NCI-H82 treated with DMSO at 0.1 percent for 48 hours (cell line): Measurements from ENCODE around the gene DIS3L2.
A peak's percentile ranks its signal among the peaks of the same experiment; 100 is the strongest.

Experiments used
- DNase-seq: peaks from one replicate; lab custom pipeline; 2025; ENCODE audit not compliant: unreplicated experiment; lab: John Stamatoyannopoulos, UW

Gene DIS3L2

GRCh38 chr2:232260075-232260474 is 298.6 kb downstream of the DIS3L2 start:
- no peak for DNase-seq

GRCh38 chr2:232261776-232262175 is 300.3 kb downstream of the DIS3L2 start:
- DNase-seq, result no peak

- no peak for DNase-seq
Measured at GRCh38 chr2:232263295-232263694, 301.8 kb downstream of the DIS3L2 start.

GRCh38 chr2:232264081-232264480 is 302.6 kb downstream of the DIS3L2 start:
- no peak for DNase-seq

GRCh38 chr2:232265329-232265728 is 303.8 kb downstream of the DIS3L2 start:
- no peak for DNase-seq

- DNase-seq, result no peak
Measured at GRCh38 chr2:232268636-232269165, 307.2 kb downstream of the DIS3L2 start.

- DNase-seq, result no peak
Measured at GRCh38 chr2:232269867-232270266, 308.4 kb downstream of the DIS3L2 start.

- DNase-seq, result no peak
Measured at GRCh38 chr2:232273903-232274643, 312.6 kb downstream of the DIS3L2 start.

- no peak for DNase-seq
Measured at GRCh38 chr2:232275670-232276069, 314.2 kb downstream of the DIS3L2 start.

GRCh38 chr2:232276084-232276732 is 314.7 kb downstream of the DIS3L2 start:
- no peak for DNase-seq

GRCh38 chr2:232276733-232277313 is 315.3 kb downstream of the DIS3L2 start:
- DNase-seq, result peak; percentile 28

GRCh38 chr2:232278534-232278933 is 317.0 kb downstream of the DIS3L2 start:
- no peak for DNase-seq

GRCh38 chr2:232280341-232280740 is 318.8 kb downstream of the DIS3L2 start:
- no peak for DNase-seq

- no peak for DNase-seq
Measured at GRCh38 chr2:232281858-232282507, 320.5 kb downstream of the DIS3L2 start.

GRCh38 chr2:232282508-232283055 is 321.1 kb downstream of the DIS3L2 start:
- no peak for DNase-seq

- no peak for DNase-seq
Measured at GRCh38 chr2:232286001-232286868, 324.7 kb downstream of the DIS3L2 start.

GRCh38 chr2:232287316-232287715 is 325.8 kb downstream of the DIS3L2 start:
- DNase-seq, result no peak

- DNase-seq, result no peak
Measured at GRCh38 chr2:232288489-232289030, 327.0 kb downstream of the DIS3L2 start.

- DNase-seq, result no peak
Measured at GRCh38 chr2:232290668-232291067, 329.2 kb downstream of the DIS3L2 start.

- DNase-seq, result no peak
Measured at GRCh38 chr2:232291343-232291742, 329.8 kb downstream of the DIS3L2 start.
